Measurements from ENCODE around the gene TNNC1.

The TNNC1 gene

DNA sequence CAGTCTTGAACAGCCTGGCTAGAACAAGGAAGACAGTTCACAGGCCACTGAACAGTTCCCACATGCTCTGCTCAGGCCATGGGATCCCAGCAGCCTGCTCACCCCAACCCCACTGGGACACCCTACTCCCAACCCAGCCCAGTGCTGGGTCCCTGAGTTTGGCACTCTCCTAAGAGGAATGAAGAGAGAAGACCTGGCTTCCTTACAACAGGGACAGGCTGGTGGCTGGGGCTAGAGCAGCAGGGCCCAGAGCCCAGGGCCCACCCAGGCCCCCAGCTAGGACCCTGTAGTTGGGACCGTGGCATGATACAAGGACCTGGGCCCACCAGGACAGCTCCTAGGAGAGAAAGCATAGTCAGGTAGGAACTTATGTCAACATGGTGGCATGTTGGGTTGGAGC lies 52.3 kb downstream of the TNNC1 start:
- DNase-seq (ENCODE audit: low spot score) (no peak), FAIRE-seq (no peak)
